KMS-11 (cell line): ENCODE measurements around the gene ELMO1.

Source experiments
- H2AFZ ChIP-seq: fragments of 200-600 bp; sonication (generic); 2 replicates; pipeline ENCODE4 v1.6.1; 2016; ENCODE audit warnings: antibody characterized with exemption, mixed run types, low read depth
- H3K27ac ChIP-seq: fragments of 200-600 bp; sonication (generic); 2 replicates; pipeline ENCODE4 v1.6.1; 2016; ENCODE audit warnings: mild to moderate bottlenecking, mixed run types
- H3K27me3 ChIP-seq: fragments of 200-600 bp; sonication (generic); 2 replicates; pipeline ENCODE4 v1.6.1; 2017; ENCODE audit warnings: mild to moderate bottlenecking, low read depth, mixed run types, moderate library complexity; ENCODE audit not compliant: insufficient read depth
- H3K36me3 ChIP-seq: fragments of 200-600 bp; sonication (generic); 2 replicates; pipeline ENCODE4 v1.6.1; 2017; ENCODE audit warnings: mild to moderate bottlenecking, mixed run types; ENCODE audit not compliant: insufficient read depth
- H3K4me1 ChIP-seq: fragments of 200-600 bp; sonication (generic); 2 replicates; pipeline ENCODE4 v1.6.1; 2016; ENCODE audit warnings: mild to moderate bottlenecking, low read depth, mixed run types; ENCODE audit not compliant: poor library complexity, severe bottlenecking
- H3K4me2 ChIP-seq: fragments of 200-600 bp; sonication (generic); 2 replicates; pipeline ENCODE4 v1.7.0; 2016; ENCODE audit warnings: mild to moderate bottlenecking, mixed run types
- H3K4me3 ChIP-seq: fragments of 200-600 bp; sonication (generic); IDR thresholded peaks from 2 replicates; pipeline ENCODE4 v1.6.1; 2017; ENCODE audit warnings: low read depth, low read length, mixed read lengths; ENCODE audit not compliant: insufficient read depth
- H3K79me2 ChIP-seq: fragments of 200-600 bp; sonication (generic); 2 replicates; pipeline ENCODE4 v1.6.1; 2016; ENCODE audit warnings: low read depth, mixed run types; ENCODE audit not compliant: insufficient read depth
- H3K9ac ChIP-seq: fragments of 200-600 bp; sonication (generic); 2 replicates; pipeline ENCODE4 v1.6.1; 2016; ENCODE audit warnings: mild to moderate bottlenecking, mixed run types
- H4K20me1 ChIP-seq: fragments of 200-600 bp; sonication (generic); 2 replicates; pipeline ENCODE4 v1.6.1; 2016; ENCODE audit warnings: mild to moderate bottlenecking, mixed run types; ENCODE audit not compliant: insufficient read depth
- TF ChIP-seq, protein P1 (sequence below): fragments of 200-600 bp; sonication (generic); conservative IDR thresholded peaks from 2 replicates; pipeline ENCODE4 v1.6.1; 2017; ENCODE audit warnings: low read depth, mild to moderate bottlenecking, antibody characterized with exemption, low read length, moderate library complexity, mixed read lengths

Gene ELMO1

DNA sequence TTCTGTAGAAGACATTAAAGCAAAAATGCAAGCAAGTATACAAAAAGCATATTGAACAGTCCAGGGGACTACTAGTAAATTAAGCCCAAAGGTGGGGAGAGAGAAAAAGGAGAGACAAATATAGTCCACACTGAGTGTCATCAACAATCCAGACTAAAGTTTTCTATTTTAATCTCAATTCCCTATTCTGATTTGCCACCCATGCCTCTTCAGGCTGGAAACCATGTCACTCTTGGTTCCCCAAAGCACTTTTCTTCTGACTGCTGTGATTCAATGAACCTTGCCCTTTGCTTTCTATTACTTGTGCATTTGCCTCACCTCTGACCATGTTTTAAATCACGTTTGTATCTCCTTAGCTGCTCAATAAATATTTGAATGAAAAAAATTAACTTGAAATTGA is 629.0 kb downstream of the ELMO1 start:
- no peaks in the 10 kb centered on the region for H3K36me3 ChIP-seq
- no peak overlapping the region for H2AFZ ChIP-seq
- H4K20me1 ChIP-seq, result no peaks in the 10 kb centered on the region
- no peaks in the 10 kb centered on the region for H3K4me1 ChIP-seq
- no peak overlapping the region for H3K4me3 ChIP-seq
- no peak overlapping the region for H3K4me2 ChIP-seq
- no peaks in the 10 kb centered on the region for H3K79me2 ChIP-seq
- TF ChIP-seq, protein P1, sequence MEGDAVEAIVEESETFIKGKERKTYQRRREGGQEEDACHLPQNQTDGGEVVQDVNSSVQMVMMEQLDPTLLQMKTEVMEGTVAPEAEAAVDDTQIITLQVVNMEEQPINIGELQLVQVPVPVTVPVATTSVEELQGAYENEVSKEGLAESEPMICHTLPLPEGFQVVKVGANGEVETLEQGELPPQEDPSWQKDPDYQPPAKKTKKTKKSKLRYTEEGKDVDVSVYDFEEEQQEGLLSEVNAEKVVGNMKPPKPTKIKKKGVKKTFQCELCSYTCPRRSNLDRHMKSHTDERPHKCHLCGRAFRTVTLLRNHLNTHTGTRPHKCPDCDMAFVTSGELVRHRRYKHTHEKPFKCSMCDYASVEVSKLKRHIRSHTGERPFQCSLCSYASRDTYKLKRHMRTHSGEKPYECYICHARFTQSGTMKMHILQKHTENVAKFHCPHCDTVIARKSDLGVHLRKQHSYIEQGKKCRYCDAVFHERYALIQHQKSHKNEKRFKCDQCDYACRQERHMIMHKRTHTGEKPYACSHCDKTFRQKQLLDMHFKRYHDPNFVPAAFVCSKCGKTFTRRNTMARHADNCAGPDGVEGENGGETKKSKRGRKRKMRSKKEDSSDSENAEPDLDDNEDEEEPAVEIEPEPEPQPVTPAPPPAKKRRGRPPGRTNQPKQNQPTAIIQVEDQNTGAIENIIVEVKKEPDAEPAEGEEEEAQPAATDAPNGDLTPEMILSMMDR, result no peak
- no peak overlapping the region for H3K9ac ChIP-seq
- no peaks in the 10 kb centered on the region for H3K27me3 ChIP-seq
- no peak overlapping the region for H3K27ac ChIP-seq

DNA sequence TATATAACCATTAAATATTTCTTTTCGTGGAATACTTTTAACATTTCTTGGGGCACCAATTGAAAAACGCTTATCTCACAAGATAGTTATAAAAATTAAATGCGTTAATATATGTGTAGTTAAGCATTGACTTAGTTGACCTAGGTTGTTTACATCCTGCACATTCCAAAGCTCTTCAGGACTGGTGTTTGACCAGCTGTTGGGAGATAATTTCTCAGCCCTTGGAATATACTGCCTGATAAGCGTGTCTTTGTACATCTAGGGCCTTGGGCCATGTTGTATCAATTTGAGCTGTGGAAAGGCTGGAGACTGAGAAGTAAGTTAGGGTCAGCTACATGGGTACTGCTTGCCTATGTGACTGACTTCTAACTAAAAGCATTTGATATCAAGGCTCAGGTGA is 634.4 kb downstream of the ELMO1 start:
- H3K36me3 ChIP-seq, result no peaks in the 10 kb centered on the region
- H3K27ac ChIP-seq, result no peak overlapping the region
- H3K4me2 ChIP-seq, result no peak overlapping the region
- no peaks in the 10 kb centered on the region for H4K20me1 ChIP-seq
- H3K4me1 ChIP-seq, result no peaks in the 10 kb centered on the region
- H3K4me3 ChIP-seq, result no peak overlapping the region
- H3K27me3 ChIP-seq, result no peaks in the 10 kb centered on the region
- H2AFZ ChIP-seq, result no peak overlapping the region
- H3K9ac ChIP-seq, result no peak overlapping the region
- no peaks in the 10 kb centered on the region for H3K79me2 ChIP-seq
- TF ChIP-seq, protein P1, result no peak

DNA sequence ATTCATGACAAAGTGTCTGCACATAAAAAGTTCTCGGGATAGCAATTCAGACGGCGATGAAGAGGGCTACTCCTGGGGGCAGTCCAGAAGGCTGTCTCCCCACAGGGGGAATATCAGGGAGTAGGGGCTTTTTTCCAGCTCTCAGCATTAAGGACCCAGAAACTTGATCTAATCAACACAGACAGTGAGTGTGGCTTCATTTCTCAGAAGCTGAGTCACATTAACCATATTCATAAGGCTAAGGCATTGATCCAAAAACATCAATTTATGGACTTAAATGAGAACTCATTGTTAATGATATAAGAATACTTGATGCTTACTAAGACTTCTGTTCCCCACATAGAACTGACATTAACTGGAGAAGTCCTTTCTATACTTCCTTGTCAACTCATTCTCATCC is 636.9 kb downstream of the ELMO1 start:
- Histone ChIP-seq H3K9ac (no peak overlapping the region), H3K27ac (no peak overlapping the region), H3K36me3 (no peaks in the 10 kb centered on the region), H3K4me3 (no peak overlapping the region), H3K4me2 (no peak overlapping the region), H3K4me1 (no peaks in the 10 kb centered on the region), H2AFZ (no peak overlapping the region), H3K27me3 (no peaks in the 10 kb centered on the region), H4K20me1 (no peaks in the 10 kb centered on the region), H3K79me2 (no peaks in the 10 kb centered on the region)
- TF ChIP-seq, protein P1, result no peak

DNA sequence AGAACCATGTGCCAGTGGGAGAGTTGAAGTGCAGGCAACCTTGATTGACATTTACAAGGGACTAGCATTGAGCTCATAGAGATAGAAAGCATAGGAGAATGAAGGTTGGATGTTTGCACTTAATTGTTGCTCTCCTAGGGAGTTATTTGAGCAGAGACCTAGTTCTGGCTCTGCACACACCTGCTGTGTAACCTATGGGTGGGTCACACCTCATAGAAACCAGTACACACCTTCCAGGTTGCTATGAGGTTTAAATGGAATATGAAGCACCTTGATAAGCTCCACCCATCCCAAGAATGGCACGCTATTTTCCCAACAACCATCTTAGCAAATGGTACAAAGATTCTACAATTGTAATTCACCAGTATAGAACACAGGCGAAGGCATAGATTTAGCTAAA is 638.2 kb downstream of the ELMO1 start:
- Histone ChIP-seq H3K79me2 (no peaks in the 10 kb centered on the region), H3K36me3 (no peaks in the 10 kb centered on the region), H3K4me1 (no peaks in the 10 kb centered on the region), H3K27ac (no peak overlapping the region), H3K9ac (no peak overlapping the region), H3K27me3 (no peaks in the 10 kb centered on the region), H4K20me1 (no peaks in the 10 kb centered on the region), H2AFZ (no peak overlapping the region), H3K4me2 (no peak overlapping the region), H3K4me3 (no peak overlapping the region)
- TF ChIP-seq, protein P1, result no peak

DNA sequence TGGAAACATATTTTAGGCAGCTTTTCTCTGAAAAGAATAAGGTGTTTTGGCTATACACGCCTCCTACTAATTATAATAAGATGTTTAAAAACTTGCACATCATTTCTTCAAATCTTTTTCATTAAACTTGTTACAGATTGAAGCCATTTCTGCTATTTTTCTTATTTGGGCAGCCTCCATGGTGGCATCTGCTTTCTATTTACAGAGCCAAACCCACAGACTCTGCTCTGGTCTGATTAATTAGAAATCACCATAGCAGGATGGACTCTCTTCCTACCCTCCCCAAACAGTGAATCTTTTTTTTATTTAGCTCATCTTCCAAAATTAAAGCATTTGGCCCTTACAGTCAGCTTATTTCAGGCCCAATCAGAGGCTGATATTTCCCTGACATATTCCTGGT is 638.6 kb downstream of the ELMO1 start:
- H3K4me1 ChIP-seq, result no peaks in the 10 kb centered on the region
- no peaks in the 10 kb centered on the region for H3K27me3 ChIP-seq
- H3K36me3 ChIP-seq, result no peaks in the 10 kb centered on the region
- H3K9ac ChIP-seq, result no peak overlapping the region
- H4K20me1 ChIP-seq, result no peaks in the 10 kb centered on the region
- no peak overlapping the region for H3K27ac ChIP-seq
- H3K4me2 ChIP-seq, result no peak overlapping the region
- H3K79me2 ChIP-seq, result no peaks in the 10 kb centered on the region
- TF ChIP-seq, protein P1, result no peak
- no peak overlapping the region for H3K4me3 ChIP-seq
- no peak overlapping the region for H2AFZ ChIP-seq
